Stimulated activated memory B cell treated with anti-CD40 and anti-IgM and Interleukin-4, amounts not matched to agents 10 μg/mL and 1 μg/mL and 100 μg/mL, for 72 hours (primary cell): ENCODE data around the gene MYBPH.

ENCODE experiments used
- ATAC-seq: fragments of 150-1000 bp; cut with Tn5 transposase; 2 replicates; pipeline ENCODE4 v1.10.0; 2021
- H3K27ac Mint-ChIP-seq: one replicate; pipeline ENCODE4 v1.8.0; 2022; ENCODE audit warnings: mild to moderate bottlenecking, mixed read lengths
- H3K27me3 Mint-ChIP-seq: one replicate; pipeline ENCODE4 v1.8.0; 2022; ENCODE audit warnings: mixed read lengths
- H3K36me3 Mint-ChIP-seq: one replicate; pipeline ENCODE4 v1.8.0; 2022; ENCODE audit warnings: mixed read lengths
- H3K4me1 Mint-ChIP-seq: one replicate; pipeline ENCODE4 v1.8.0; 2022; ENCODE audit warnings: mixed read lengths
- H3K4me3 Mint-ChIP-seq: one replicate; pipeline ENCODE4 v1.8.0; 2022; ENCODE audit warnings: mild to moderate bottlenecking, moderate library complexity, mixed read lengths
- H3K9me3 Mint-ChIP-seq: one replicate; pipeline ENCODE4 v1.8.0; 2022; ENCODE audit warnings: mixed read lengths

MYBPH gene

GRCh38 chr1:203128431-203128715, 47.3 kb downstream of the MYBPH start:
- H3K27ac Mint-ChIP-seq, result no peak overlapping the region
- peaks cover 78% of the 10 kb centered on the region for H3K27me3 Mint-ChIP-seq
- no peaks in the 10 kb centered on the region for H3K9me3 Mint-ChIP-seq
- no peak for ATAC-seq
- peaks cover 17% of the 10 kb centered on the region for H3K4me1 Mint-ChIP-seq
- H3K4me3 Mint-ChIP-seq, result no peak overlapping the region
- H3K36me3 Mint-ChIP-seq, result no peaks in the 10 kb centered on the region

- H3K4me3 Mint-ChIP-seq, result no peak within 1 kb of the TSS
- peaks cover 17% of the 10 kb centered on the region for H3K4me1 Mint-ChIP-seq
- H3K27me3 Mint-ChIP-seq, result peaks cover 78% of the 10 kb centered on the region
- no peaks in the 10 kb centered on the region for H3K9me3 Mint-ChIP-seq
- no peaks in the 10 kb centered on the region for H3K36me3 Mint-ChIP-seq
- no peak for ATAC-seq
- H3K27ac Mint-ChIP-seq, result no peak within 1 kb of the TSS
These were observed 47.8 kb downstream of the MYBPH start, which contains the start of gene ADORA1 for GRCh38 chr1:203127666-203128430. Gene ADORA1 (plus strand): TSS chr1:203127726. CDS start chr1:203128842, 1,116 bp downstream.

GRCh38 chr1:203126866-203127665, 48.6 kb downstream of the MYBPH start:
- Mint-ChIP-seq H3K4me3 (no peak overlapping the region), H3K4me1 (peaks cover 17% of the 10 kb centered on the region), H3K9me3 (no peaks in the 10 kb centered on the region), H3K36me3 (no peaks in the 10 kb centered on the region), H3K27me3 (peaks cover 84% of the 10 kb centered on the region), H3K27ac (no peak overlapping the region)
- no peak for ATAC-seq

GRCh38 chr1:203126151-203126865, 49.3 kb downstream of the MYBPH start:
- no peak overlapping the region for H3K4me3 Mint-ChIP-seq
- no peaks in the 10 kb centered on the region for H3K9me3 Mint-ChIP-seq
- peaks cover 84% of the 10 kb centered on the region for H3K27me3 Mint-ChIP-seq
- ATAC-seq, result no peak
- no peak overlapping the region for H3K27ac Mint-ChIP-seq
- peaks cover 17% of the 10 kb centered on the region for H3K4me1 Mint-ChIP-seq
- no peaks in the 10 kb centered on the region for H3K36me3 Mint-ChIP-seq

DNA sequence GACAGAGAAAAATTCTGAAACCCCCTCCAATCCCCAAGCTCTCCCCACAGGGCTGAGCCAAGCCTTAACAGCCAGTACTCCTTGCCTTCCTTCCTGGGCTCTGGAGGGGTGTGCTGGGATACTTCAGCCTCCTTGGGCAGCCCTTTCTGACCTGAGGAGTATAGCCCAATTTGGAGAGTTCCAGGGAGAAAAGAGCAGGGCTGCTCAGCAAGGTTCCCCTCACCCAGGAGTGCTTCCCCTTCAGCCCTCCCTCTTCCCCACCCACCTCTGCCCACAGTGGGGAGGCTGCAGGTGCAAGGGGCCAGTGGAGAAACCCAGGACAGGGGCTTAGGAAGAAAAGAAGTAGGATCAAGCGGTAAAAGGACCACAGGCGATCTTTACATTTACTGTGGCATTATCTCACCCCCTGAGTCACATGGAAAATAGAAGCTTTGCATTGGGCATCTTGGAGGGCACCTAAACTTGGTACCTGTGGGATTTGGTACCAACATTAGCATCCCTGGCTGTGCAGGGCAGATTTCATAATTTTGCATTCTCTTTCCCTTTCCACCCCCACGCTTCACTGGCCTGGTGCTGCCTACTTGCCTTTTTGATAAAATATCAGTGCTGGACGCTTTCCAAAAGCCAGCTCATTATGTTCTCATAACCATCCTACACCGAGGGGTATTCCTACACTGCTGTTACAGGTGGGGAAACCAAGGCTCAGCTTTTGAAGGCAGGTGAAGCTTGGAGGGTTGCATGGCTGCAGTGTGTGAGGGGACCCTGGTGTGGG, 50.9 kb downstream of the MYBPH start:
- H3K27ac Mint-ChIP-seq, result no peak overlapping the region
- no peaks in the 10 kb centered on the region for H3K9me3 Mint-ChIP-seq
- no peak for ATAC-seq
- H3K27me3 Mint-ChIP-seq, result peaks cover 94% of the 10 kb centered on the region
- no peak overlapping the region for H3K4me3 Mint-ChIP-seq
- peaks cover 17% of the 10 kb centered on the region for H3K4me1 Mint-ChIP-seq
- no peaks in the 10 kb centered on the region for H3K36me3 Mint-ChIP-seq

- Mint-ChIP-seq H3K4me3 (no peak overlapping the region), H3K27me3 (peaks cover 88% of the 10 kb centered on the region), H3K9me3 (no peaks in the 10 kb centered on the region), H3K36me3 (no peaks in the 10 kb centered on the region), H3K4me1 (peaks cover 17% of the 10 kb centered on the region), H3K27ac (no peak overlapping the region)
- no peak for ATAC-seq
These were observed 51.6 kb downstream of the MYBPH start for GRCh38 chr1:203124011-203124410.

- Mint-ChIP-seq H3K4me1 (peaks cover 6% of the 10 kb centered on the region), H3K27me3 (peaks cover 83% of the 10 kb centered on the region), H3K36me3 (no peaks in the 10 kb centered on the region), H3K4me3 (no peak overlapping the region), H3K9me3 (no peaks in the 10 kb centered on the region), H3K27ac (no peak overlapping the region)
- ATAC-seq, result no peak
These were observed 53.5 kb downstream of the MYBPH start for GRCh38 chr1:203122159-203122558.

- ATAC-seq, result no peak
- Mint-ChIP-seq H3K4me3 (no peak overlapping the region), H3K27ac (no peak overlapping the region), H3K9me3 (no peaks in the 10 kb centered on the region), H3K27me3 (peaks cover 83% of the 10 kb centered on the region), H3K36me3 (no peaks in the 10 kb centered on the region), H3K4me1 (no peaks in the 10 kb centered on the region)
These were observed 54.2 kb downstream of the MYBPH start for GRCh38 chr1:203121186-203122015.

GRCh38 chr1:203120325-203121153, 55.1 kb downstream of the MYBPH start:
- H3K4me1 Mint-ChIP-seq, result no peaks in the 10 kb centered on the region
- H3K27me3 Mint-ChIP-seq, result peaks cover 82% of the 10 kb centered on the region
- H3K27ac Mint-ChIP-seq, result no peak overlapping the region
- H3K9me3 Mint-ChIP-seq, result no peaks in the 10 kb centered on the region
- no peak overlapping the region for H3K4me3 Mint-ChIP-seq
- ATAC-seq, result peak; percentile 29
- H3K36me3 Mint-ChIP-seq, result no peaks in the 10 kb centered on the region
